CD8-positive, alpha-beta memory T cell (primary cell): ENCODE results near the gene GNG13. TPM values are rescaled to one million over a fixed set of nuclear protein-coding genes. Genes with fewer than 3 reads are reported as not detected.
A peak's percentile ranks its signal among the peaks of the same experiment; 100 is the strongest.
"Not testable (repeated sequence)": the region's sequence is repeated elsewhere in the genome, so short reads cannot be mapped to it uniquely, and the experiment has no call there.

ENCODE experiments used
- CTCF ChIA-PET: fragments of 350-600 bp; sonication (Branson Sonifier 250); formaldehyde crosslinking; loops from one replicate; lab custom pipeline; 2021; ENCODE audit warnings: antibody characterized with exemption; lab: Charles Lee
- POLR2A ChIA-PET: fragments of 350-600 bp; sonication (Branson Sonifier 250); formaldehyde crosslinking; loops from one replicate; lab custom pipeline; 2021; ENCODE audit warnings: antibody characterized with exemption; lab: Charles Lee
- DNase-seq, 5 donors: peaks; one replicate each; pipeline versions ENCODE4 v3.0.0 to v3.0.0-alpha.2; 2020 to 2022; ENCODE audit warnings: mixed read lengths in 1 of 5
- H3K27ac ChIP-seq: one replicate; pipeline ENCODE4 v1.7.0; 2013; ENCODE audit warnings: low read depth, mild to moderate bottlenecking, low read length, moderate library complexity
- H3K27me3 ChIP-seq: 2 replicates; pipeline ENCODE4 v1.7.0; 2013; ENCODE audit warnings: low read length, mild to moderate bottlenecking; ENCODE audit not compliant: insufficient read depth, poor library complexity, severe bottlenecking
- H3K36me3 ChIP-seq: 2 replicates; pipeline ENCODE4 v1.7.0; 2013; ENCODE audit warnings: mild to moderate bottlenecking, low read length, moderate library complexity; ENCODE audit not compliant: insufficient read depth
- H3K4me1 ChIP-seq: 2 replicates; pipeline ENCODE4 v1.7.0; 2013; ENCODE audit warnings: mild to moderate bottlenecking, low read length, moderate library complexity; ENCODE audit not compliant: insufficient read depth
- H3K4me3 ChIP-seq: 2 replicates; pipeline ENCODE4 v1.7.0; 2013; ENCODE audit warnings: mild to moderate bottlenecking, low read length
- H3K9me3 ChIP-seq: 2 replicates; pipeline ENCODE4 v1.7.0; 2013; ENCODE audit warnings: mild to moderate bottlenecking, low read length
- H3K27ac Mint-ChIP-seq, 8 donors: one replicate each; pipeline ENCODE4 v1.8.0; 2020 to 2021; ENCODE audit warnings: mixed read lengths in 8 of 8, mild to moderate bottlenecking in 6 of 8, inconsistent platforms in 3 of 8, moderate library complexity in 3 of 8
- H3K27me3 Mint-ChIP-seq, 2 donors: one replicate each; pipeline ENCODE4 v1.8.0; 2020 to 2021; ENCODE audit warnings: mixed read lengths in 2 of 2, mild to moderate bottlenecking in 1 of 2, moderate library complexity in 1 of 2
- H3K36me3 Mint-ChIP-seq, 3 donors: one replicate each; pipeline ENCODE4 v1.8.0; 2020 to 2021; ENCODE audit warnings: mixed read lengths in 3 of 3, inconsistent platforms in 1 of 3, mild to moderate bottlenecking in 1 of 3
- H3K4me1 Mint-ChIP-seq, 3 donors: one replicate each; pipeline ENCODE4 v1.8.0; 2020 to 2021; ENCODE audit warnings: mixed read lengths in 3 of 3, inconsistent platforms in 1 of 3, mild to moderate bottlenecking in 1 of 3
- H3K4me3 Mint-ChIP-seq, 7 donors: one replicate each; pipeline ENCODE4 v1.8.0; 2020 to 2021; ENCODE audit warnings: mixed read lengths in 7 of 7, mild to moderate bottlenecking in 6 of 7, moderate library complexity in 4 of 7, inconsistent platforms in 2 of 7
- H3K9me3 Mint-ChIP-seq, 5 donors: one replicate each; pipeline ENCODE4 v1.8.0; 2020 to 2022; ENCODE audit warnings: mixed read lengths in 5 of 5, mild to moderate bottlenecking in 3 of 5, moderate library complexity in 2 of 5, inconsistent platforms in 1 of 5
- polyA plus RNA-seq: library from polyadenylated mRNA; unstranded; fragments of 300-500 nt; fragmentation: Illumina TruSeq; gene quantifications from one replicate; pipeline ENCODE4 v1.2.3, GENCODE V29; 2021
- total RNA-seq, 2 experiments: library from RNA; stranded (reverse); gene quantifications; one replicate each; pipeline ENCODE4 v1.2.3, GENCODE V29; 2021

The GNG13 gene
- total and polyA plus RNA-seq, 3 experiments from 2014 or later, result not detected

DNA sequence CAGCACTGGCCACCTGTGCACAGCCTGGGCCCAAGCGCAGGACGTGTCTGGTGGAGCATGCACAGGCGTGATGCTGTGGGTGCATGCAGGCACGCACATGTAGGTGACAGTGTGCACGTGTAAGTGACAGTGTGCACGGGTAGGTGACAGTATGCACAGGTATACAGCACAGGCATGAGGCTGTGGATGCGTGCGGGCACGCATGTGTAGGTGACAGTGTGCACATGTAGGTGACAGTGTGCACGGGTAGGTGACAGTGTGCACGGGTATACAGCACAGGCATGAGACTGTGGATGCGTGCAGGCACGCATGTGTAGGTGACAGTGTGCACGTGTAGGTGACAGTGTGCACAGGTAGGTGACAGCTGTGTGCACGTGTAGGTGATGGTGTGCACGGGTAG lies 20.2 kb downstream of the GNG13 start:
- POLR2A ChIA-PET, result no interaction called here

GRCh38 chr16:779561-779960 lies 21.0 kb downstream of the GNG13 start:
- ChIA-PET CTCF (no interaction called here), POLR2A (no interaction called here)
- no peaks in the 10 kb centered on the region for H3K9me3 ChIP-seq
- Mint-ChIP-seq H3K4me1 (peaks cover 0 to 3% (median 0%) of the 10 kb centered on the region in 3 donors), H3K4me3 (no peak overlapping the region), H3K9me3 (no peaks in the 10 kb centered on the region), H3K36me3 (no peaks in the 10 kb centered on the region), H3K27me3 (peaks cover 6 to 15% of the 10 kb centered on the region in 2 donors), H3K27ac (no peak overlapping the region)
- H3K27me3 ChIP-seq, result no peaks in the 10 kb centered on the region
- no peak overlapping the region for H3K4me3 ChIP-seq
- no peak overlapping the region for H3K27ac ChIP-seq
- H3K4me1 ChIP-seq, result no peaks in the 10 kb centered on the region
- DNase-seq, result no peak
- H3K36me3 ChIP-seq, result no peaks in the 10 kb centered on the region

More for the DNA sequence above, 20.2 kb downstream of the GNG13 start:
- Histone ChIP-seq H3K4me3 (no peak overlapping the region), H3K36me3 (no peaks in the 10 kb centered on the region), H3K4me1 (no peaks in the 10 kb centered on the region), H3K9me3 (no peaks in the 10 kb centered on the region), H3K27ac (no peak overlapping the region), H3K27me3 (no peaks in the 10 kb centered on the region)
- Mint-ChIP-seq H3K4me1 (peaks cover 0 to 10% (median 3%) of the 10 kb centered on the region in 3 donors), H3K9me3 (no peaks in the 10 kb centered on the region), H3K27ac (no peak overlapping the region), H3K4me3 (peak overlapping the region in 1 of 7 donors; percentile 70), H3K36me3 (peaks cover 0 to 5% (median 0%) of the 10 kb centered on the region in 3 donors), H3K27me3 (peaks cover 6 to 15% of the 10 kb centered on the region in 2 donors)
- CTCF ChIA-PET, result interaction anchor here (0.9 to 1.1 kb wide), 3 partner anchors 33 to 68 kb away, joined by 3 read pairs; partner anchors contain the start of gene CIAO3
- DNase-seq, result no peak

DNA sequence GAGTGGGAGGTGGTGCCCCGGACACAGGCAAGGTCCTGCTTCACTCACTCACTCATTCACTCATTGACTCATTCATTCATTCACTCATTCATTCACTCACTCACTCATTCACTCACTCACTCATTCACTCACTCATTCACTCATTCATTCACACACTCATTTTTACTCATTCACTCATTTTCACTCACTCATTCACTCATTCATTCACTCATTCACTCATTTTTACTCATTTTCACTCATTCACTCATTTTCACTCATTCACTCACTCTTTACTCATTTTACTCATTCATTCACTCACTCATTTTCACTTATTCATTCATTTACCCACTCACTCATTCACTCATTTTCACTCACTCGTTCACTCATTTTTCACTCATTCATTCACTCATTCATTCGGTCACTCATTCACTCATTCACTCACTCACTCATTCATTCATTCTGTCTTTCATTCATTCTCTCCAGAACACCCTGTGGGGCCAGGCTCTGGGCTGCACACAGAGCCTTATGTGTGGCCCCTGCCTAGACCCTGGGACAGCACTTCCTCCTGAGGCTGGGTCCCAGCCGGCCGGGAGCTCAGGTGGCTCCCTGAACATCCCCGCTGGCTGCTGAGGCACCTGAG lies 21.5 kb downstream of the GNG13 start:
- no peak for DNase-seq
- POLR2A ChIA-PET, result no interaction called here
- H3K4me3 Mint-ChIP-seq, result no peak overlapping the region
- Histone ChIP-seq H3K4me1 (no peaks in the 10 kb centered on the region), H3K27me3 (no peaks in the 10 kb centered on the region), H3K4me3 (no peak overlapping the region), H3K9me3 (no peaks in the 10 kb centered on the region), H3K36me3 (no peaks in the 10 kb centered on the region), H3K27ac (no peak overlapping the region)
- peaks cover 0 to 3% (median 0%) of the 10 kb centered on the region in 3 donors for H3K4me1 Mint-ChIP-seq
- no peaks in the 10 kb centered on the region for H3K9me3 Mint-ChIP-seq
- no peaks in the 10 kb centered on the region for H3K36me3 Mint-ChIP-seq
- H3K27ac Mint-ChIP-seq, result no peak overlapping the region
- H3K27me3 Mint-ChIP-seq, result peaks cover 6 to 15% of the 10 kb centered on the region in 2 donors
- CTCF ChIA-PET, result no interaction called here

DNA sequence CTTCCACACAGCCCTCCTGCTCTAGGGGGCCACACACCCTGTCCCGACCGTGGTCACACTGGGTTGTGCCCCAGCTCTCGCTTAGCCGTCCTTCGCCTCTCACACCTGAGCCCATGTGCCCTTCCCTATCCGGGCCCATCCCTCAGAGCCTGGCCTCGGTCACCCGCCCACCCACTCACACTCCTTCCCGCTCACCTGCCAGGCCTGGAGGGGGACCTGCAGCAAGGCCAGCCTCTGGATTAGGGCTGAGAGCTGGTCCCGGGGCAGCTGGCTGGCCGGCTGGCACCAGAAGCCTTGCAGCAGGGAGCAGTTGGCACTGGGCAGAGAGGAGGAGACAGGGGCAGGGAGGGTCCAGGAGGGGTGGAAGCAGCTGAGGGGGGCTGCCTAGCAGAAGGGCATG lies 22.1 kb downstream of the GNG13 start:
- peaks cover 0 to 3% (median 0%) of the 10 kb centered on the region in 3 donors for H3K4me1 Mint-ChIP-seq
- H3K36me3 Mint-ChIP-seq, result no peaks in the 10 kb centered on the region
- H3K4me1 ChIP-seq, result no peaks in the 10 kb centered on the region
- no peaks in the 10 kb centered on the region for H3K9me3 ChIP-seq
- no peak overlapping the region for H3K4me3 ChIP-seq
- peaks cover 6 to 15% of the 10 kb centered on the region in 2 donors for H3K27me3 Mint-ChIP-seq
- no peaks in the 10 kb centered on the region for H3K27me3 ChIP-seq
- no peak overlapping the region for H3K27ac Mint-ChIP-seq
- no peak for DNase-seq
- CTCF ChIA-PET, result no interaction called here
- no peaks in the 10 kb centered on the region for H3K9me3 Mint-ChIP-seq
- no peaks in the 10 kb centered on the region for H3K36me3 ChIP-seq
- no peak overlapping the region for H3K4me3 Mint-ChIP-seq
- POLR2A ChIA-PET, result no interaction called here
- no peak overlapping the region for H3K27ac ChIP-seq

- CTCF ChIA-PET, result interaction anchor here (1.7 kb wide), 1 partner anchor 66 kb away, joined by 4 read pairs; no protein-coding TSS in a partner anchor
- H3K27ac ChIP-seq, result no peak overlapping the region
- H3K4me3 ChIP-seq, result no peak overlapping the region
- Mint-ChIP-seq H3K9me3 (no peaks in the 10 kb centered on the region), H3K27ac (peak overlapping the region in 1 of 8 donors; percentile 35), H3K27me3 (peaks cover 6 to 15% of the 10 kb centered on the region in 2 donors), H3K4me1 (peaks cover 0 to 3% (median 0%) of the 10 kb centered on the region in 3 donors), H3K4me3 (no peak overlapping the region), H3K36me3 (no peaks in the 10 kb centered on the region)
- H3K4me1 ChIP-seq, result no peaks in the 10 kb centered on the region
- POLR2A ChIA-PET, result no interaction called here
- H3K27me3 ChIP-seq, result no peaks in the 10 kb centered on the region
- H3K9me3 ChIP-seq, result no peaks in the 10 kb centered on the region
- no peaks in the 10 kb centered on the region for H3K36me3 ChIP-seq
- DNase-seq, result no peak
Observed at GRCh38 chr16:777826-778225, 22.7 kb downstream of the GNG13 start.

DNA sequence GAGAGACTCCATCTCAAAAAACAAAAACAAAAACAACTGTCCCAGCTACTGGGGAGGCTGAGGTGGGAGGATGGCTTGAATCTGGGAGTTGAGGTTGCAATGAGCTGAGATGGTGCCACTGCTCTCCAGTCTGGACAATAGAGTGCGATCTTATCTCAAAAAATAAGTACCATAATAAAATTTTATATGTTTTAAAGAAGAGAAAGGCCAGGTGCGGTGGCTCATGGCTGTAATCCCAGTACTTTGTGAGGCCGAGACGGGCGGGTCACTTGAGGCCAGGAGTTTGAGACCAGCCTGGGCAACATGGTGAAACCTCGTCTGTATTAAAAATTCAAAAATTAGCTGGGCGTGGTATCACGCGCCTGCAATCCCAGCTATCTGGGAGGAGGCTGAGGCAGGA lies 23.7 kb downstream of the GNG13 start:
- Histone ChIP-seq H3K9me3 (no peaks in the 10 kb centered on the region), H3K27me3 (no peaks in the 10 kb centered on the region), H3K36me3 (no peaks in the 10 kb centered on the region), H3K4me1 (no peaks in the 10 kb centered on the region), H3K27ac (no peak overlapping the region), H3K4me3 (no peak overlapping the region)
- Mint-ChIP-seq H3K4me1 (peaks cover 0 to 3% (median 0%) of the 10 kb centered on the region in 3 donors), H3K9me3 (no peaks in the 10 kb centered on the region), H3K36me3 (no peaks in the 10 kb centered on the region), H3K27me3 (peaks cover 6 to 15% of the 10 kb centered on the region in 2 donors), H3K27ac (no peak overlapping the region), H3K4me3 (no peak overlapping the region)
- DNase-seq, result no peak
- ChIA-PET POLR2A (no interaction called here), CTCF (interaction anchor here (0.7 to 1.7 kb wide), 2 partner anchors 25 to 65 kb away, joined by 3 to 4 read pairs; no protein-coding TSS in a partner anchor)

- H3K4me1 ChIP-seq, H3K9me3 ChIP-seq, H3K27ac Mint-ChIP-seq, H3K27me3 ChIP-seq, H3K9me3 Mint-ChIP-seq, H3K36me3 Mint-ChIP-seq, H3K4me1 Mint-ChIP-seq, POLR2A ChIA-PET, DNase-seq, H3K4me3 ChIP-seq, H3K36me3 ChIP-seq, H3K27ac ChIP-seq, H3K4me3 Mint-ChIP-seq: not testable (repeated sequence)
- CTCF ChIA-PET, result interaction anchor here (1.7 kb wide), 1 partner anchor 64 kb away, joined by 4 read pairs; no protein-coding TSS in a partner anchor
- H3K27me3 Mint-ChIP-seq, result peaks cover 6 to 15% of the 10 kb centered on the region in 2 donors
Observed at GRCh38 chr16:776298-776697, 24.2 kb downstream of the GNG13 start.

GRCh38 chr16:775236-775796 lies 25.2 kb downstream of the GNG13 start:
- DNase-seq, result no peak
- H3K4me1 ChIP-seq, result no peaks in the 10 kb centered on the region
- peaks cover 0 to 3% (median 0%) of the 10 kb centered on the region in 3 donors for H3K4me1 Mint-ChIP-seq
- no peak overlapping the region for H3K4me3 Mint-ChIP-seq
- no peaks in the 10 kb centered on the region for H3K27me3 ChIP-seq
- H3K36me3 ChIP-seq, result no peaks in the 10 kb centered on the region
- no peaks in the 10 kb centered on the region for H3K9me3 ChIP-seq
- H3K27ac ChIP-seq, result no peak overlapping the region
- no peaks in the 10 kb centered on the region for H3K9me3 Mint-ChIP-seq
- CTCF ChIA-PET, result no interaction called here
- H3K27me3 Mint-ChIP-seq, result peaks cover 6 to 11% of the 10 kb centered on the region in 2 donors
- H3K27ac Mint-ChIP-seq, result no peak overlapping the region
- POLR2A ChIA-PET, result no interaction called here
- no peaks in the 10 kb centered on the region for H3K36me3 Mint-ChIP-seq
- H3K4me3 ChIP-seq, result no peak overlapping the region
